22Rv1 (cell line): ENCODE data around the gene MAD1L1.
"Not testable (repeated sequence)": the region's sequence is repeated elsewhere in the genome, so short reads cannot be mapped to it uniquely, and the experiment has no call there.

ENCODE experiments used
- H3K27ac ChIP-seq: fragments of 450-650 bp; 2 replicates; pipeline ENCODE4 v1.5.1; 2017
- CTCF ChIP-seq: fragments of 450-650 bp; IDR thresholded peaks from 2 replicates; pipeline ENCODE4 v1.5.1; 2017; ENCODE audit warnings: mild to moderate bottlenecking
- ZFX ChIP-seq: fragments of 450-650 bp; IDR thresholded peaks from 2 replicates; pipeline ENCODE4 v1.6.1; 2017; ENCODE audit warnings: antibody characterized with exemption, borderline replicate concordance

The MAD1L1 gene

DNA sequence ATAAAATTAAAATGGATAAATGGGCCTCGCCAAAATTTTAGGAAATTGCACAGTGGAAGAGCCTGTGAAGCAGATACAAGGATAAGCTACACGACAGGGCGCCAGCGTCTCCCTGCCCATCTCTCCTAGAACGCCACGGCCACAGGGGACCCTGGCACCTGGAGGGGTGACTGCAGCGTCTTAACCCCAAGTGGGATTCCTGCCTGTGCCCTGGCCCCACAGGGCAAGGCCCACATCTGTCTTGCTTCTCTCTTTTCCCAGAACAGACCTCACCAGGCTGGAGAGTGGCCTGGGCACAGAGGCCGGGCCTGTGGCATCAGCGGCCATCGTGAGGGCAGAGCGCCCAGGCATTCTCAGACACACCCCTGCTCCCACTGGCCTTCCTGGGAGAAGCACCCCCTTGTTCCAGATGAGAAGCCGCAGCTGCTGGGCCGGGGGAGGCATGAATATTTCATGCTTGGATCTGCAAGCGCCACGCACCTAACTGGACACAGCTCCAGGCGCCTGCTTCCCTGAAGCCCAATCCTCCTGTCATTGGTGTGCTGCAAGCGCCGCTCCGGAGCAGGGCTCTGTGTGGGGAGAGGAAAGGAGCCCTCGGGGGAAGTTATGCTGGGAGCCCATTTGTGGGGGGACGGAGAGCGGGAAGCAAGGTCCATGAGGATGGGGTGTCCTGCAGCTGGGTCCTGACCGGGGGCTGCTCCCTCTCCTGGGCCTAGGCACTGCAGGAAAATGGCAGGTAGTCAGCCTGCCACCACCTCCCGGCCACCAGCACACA lies 409.2 kb downstream of the MAD1L1 start:
- H3K27ac ChIP-seq = no peak overlapping the region
- TF ChIP-seq CTCF = no peak
- no peak for TF ChIP-seq ZFX

DNA sequence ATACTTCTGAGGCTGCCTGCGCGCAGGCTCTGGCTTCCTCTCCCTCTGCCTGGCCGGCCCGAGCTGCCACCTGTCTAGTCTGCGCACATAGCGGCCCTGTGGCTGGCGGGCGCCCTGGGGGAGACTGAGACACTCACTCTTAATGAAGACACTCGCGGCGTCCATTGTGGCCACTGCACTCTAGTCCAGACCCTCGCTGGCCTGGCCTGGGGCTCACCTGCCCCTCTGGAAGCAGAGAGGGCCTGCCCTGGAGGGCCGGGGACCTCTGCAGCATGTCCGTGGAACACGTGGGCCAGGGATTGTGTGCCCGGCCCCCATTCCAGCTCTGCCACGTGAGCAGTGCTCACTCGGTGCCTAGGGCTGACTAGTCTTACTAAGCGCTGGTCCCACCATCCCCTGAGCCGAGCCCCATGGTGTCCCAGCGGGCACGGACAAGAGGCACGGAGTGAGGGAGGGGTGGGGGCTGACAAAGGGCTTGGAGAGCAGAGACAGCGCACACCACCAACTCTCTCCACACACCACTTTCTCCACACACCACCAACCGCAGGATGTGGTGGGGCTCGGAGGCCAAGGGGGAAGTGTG lies 413.4 kb downstream of the MAD1L1 start:
- no peak for TF ChIP-seq ZFX
- TF ChIP-seq CTCF = no peak
- no peak overlapping the region for H3K27ac ChIP-seq

DNA sequence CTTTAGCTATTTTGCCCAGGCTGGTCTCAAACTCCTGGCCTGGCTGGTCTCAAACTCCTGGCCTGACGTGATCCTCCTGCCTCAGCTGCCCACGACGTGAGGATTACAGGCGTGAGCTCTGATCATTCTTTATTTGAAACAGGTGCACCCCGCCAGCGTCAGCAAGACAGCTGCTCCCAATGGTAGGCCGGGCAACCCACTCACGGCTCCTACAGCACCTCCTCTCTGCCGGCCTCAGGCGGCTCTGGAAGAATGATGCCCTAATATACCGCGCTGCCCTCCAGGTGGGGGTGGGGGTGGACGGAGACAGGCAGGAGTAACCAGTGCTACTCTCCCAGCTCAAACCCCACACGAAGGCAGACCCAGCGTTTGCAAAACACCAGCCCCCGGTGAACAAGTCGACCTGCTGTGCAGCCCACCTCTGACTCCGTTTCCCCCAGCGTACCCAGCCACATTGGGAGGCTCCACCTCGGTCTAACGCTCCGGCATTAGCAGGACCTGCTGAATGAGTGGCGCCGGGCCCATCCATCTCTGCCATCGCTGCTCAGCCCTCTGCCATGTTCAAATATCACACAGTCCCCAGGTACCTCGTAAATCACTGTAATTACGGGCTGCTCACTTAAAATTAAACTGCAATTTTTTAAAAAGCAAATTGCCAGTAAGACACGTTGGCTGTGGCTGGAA lies 414.0 kb downstream of the MAD1L1 start:
- no peak overlapping the region for H3K27ac ChIP-seq
- TF ChIP-seq CTCF = no peak
- no peak for TF ChIP-seq ZFX

GRCh38 chr7:1817061-1817712 lies 415.6 kb downstream of the MAD1L1 start:
- TF ChIP-seq ZFX (no peak), CTCF (no peak)
- H3K27ac ChIP-seq = no peak overlapping the region

DNA sequence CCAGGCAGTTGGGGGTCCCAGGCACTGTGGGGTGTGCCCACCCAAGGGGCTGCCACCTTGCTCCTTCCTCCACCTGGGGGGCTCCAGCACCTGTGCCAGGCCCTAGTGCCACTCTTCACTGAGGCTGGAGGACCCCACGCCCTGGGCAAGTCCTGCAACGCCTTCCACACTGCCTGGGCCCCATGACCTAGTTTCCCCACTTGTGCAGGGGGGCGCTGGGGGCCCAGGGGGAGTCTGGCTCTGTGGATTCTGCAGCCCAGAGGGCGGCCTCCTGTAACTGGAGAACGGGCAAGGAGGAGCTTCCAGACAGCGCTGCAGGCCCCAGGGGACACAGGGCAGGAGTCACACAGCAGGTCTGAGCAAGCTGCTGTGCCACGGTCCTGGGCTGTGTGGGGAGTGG lies 416.3 kb downstream of the MAD1L1 start:
- not testable (repeated sequence) for H3K27ac ChIP-seq

DNA sequence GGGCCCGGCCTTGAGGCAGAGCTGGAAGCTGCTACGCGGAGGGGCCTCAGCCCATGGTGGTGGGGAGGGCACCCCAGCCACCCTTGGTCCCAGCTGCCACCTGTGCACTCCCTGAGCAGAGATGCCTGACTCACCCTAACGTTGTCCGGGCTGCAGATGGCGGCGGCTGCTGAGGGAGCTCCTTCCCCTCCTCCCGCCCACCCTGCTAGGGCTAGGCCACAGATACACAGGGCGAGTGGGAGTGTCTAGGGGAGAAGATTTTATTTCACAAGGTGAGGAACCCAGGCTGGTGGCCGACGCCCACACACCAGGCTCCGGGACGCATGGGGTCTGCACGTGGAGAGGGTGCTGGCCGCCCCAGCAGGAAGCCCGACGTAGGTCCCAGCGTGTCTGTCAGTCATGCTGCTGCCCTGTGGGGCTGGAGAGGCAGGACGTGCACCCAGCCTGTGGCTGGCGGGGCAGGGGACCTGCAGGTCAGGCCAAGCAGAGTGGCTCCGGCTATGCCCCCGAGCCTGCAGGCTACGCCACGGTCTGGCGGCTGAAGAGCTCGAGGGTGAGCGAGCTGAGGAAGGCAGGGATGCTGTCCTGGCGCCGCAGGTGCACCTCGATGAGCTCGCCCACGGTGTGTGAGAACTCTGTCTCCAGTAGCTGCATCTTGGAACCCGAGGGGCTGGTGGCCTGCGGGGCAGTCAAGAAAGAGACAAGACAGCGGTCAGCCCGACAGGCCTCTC lies 417.0 kb downstream of the MAD1L1 start:
- not testable (repeated sequence) for H3K27ac ChIP-seq

DNA sequence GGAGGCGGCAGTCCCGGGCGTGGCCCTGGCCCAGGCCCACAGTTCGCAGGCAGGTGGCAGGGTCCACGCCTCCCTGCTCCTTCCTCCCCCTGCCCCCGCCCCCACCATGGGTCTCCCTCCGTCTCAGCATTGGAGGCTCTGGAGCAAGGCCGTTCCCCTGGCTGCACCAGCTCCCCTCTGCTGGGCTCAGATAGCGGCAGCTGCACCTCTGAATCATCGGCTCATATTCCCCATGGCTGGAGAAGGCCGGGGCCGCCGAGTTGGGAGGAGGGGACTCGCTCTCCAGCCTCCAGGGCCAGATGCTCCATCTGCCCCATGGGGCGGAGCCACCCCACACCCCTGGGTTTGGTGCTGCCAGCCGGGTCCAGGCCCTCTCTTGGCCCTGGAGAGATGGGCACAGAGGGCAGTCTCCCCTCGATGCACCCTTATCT lies 417.7 kb downstream of the MAD1L1 start:
- no peak overlapping the region for H3K27ac ChIP-seq
- TF ChIP-seq ZFX (no peak), CTCF (no peak)
